Neural progenitor cell (in vitro differentiated cells): ENCODE data around the gene KSR1. TPM values are rescaled to one million over a fixed set of nuclear protein-coding genes. Genes with fewer than 3 reads are reported as not detected.

Source experiments
- DNase-seq: peaks from one replicate; pipeline ENCODE4 v3.0.0-alpha.2; 2016; ENCODE audit warnings: low spot score
- H2AFZ ChIP-seq: fragments of 200-600 bp; sonication (generic); replicated peaks from 2 replicates; pipeline ENCODE4 v1.6.1; 2016; ENCODE audit warnings: antibody characterized with exemption
- H3F3A ChIP-seq: fragments of 200-600 bp; sonication (generic); 2 replicates; pipeline ENCODE4 v1.6.1; 2016; ENCODE audit warnings: antibody characterized with exemption, low read depth
- H3K27ac ChIP-seq: fragments of 200-600 bp; sonication (generic); 2 replicates; pipeline ENCODE4 v1.5.1; 2016; ENCODE audit warnings: mild to moderate bottlenecking
- H3K27me3 ChIP-seq: fragments of 200-600 bp; sonication (generic); 2 replicates; pipeline ENCODE4 v1.6.1; 2016; ENCODE audit warnings: mild to moderate bottlenecking, moderate library complexity
- H3K36me3 ChIP-seq: fragments of 200-600 bp; sonication (generic); 2 replicates; pipeline ENCODE4 v1.5.1; 2016
- H3K4me1 ChIP-seq: fragments of 200-600 bp; sonication (generic); 2 replicates; pipeline ENCODE4 v1.6.1; 2016; ENCODE audit warnings: mixed run types
- H3K4me2 ChIP-seq: fragments of 200-600 bp; sonication (generic); 2 replicates; pipeline ENCODE4 v1.6.1; 2016
- H3K4me3 ChIP-seq: fragments of 200-600 bp; sonication (generic); 2 replicates; pipeline ENCODE4 v1.5.1; 2016
- H3K79me2 ChIP-seq: fragments of 200-600 bp; sonication (generic); 2 replicates; pipeline ENCODE4 v1.6.1; 2016; ENCODE audit warnings: low read depth
- H3K9ac ChIP-seq: fragments of 200-600 bp; sonication (generic); 2 replicates; pipeline ENCODE4 v1.6.1; 2016
- H3K9me3 ChIP-seq: fragments of 200-600 bp; sonication (generic); 2 replicates; pipeline ENCODE4 v1.5.1; 2016; ENCODE audit warnings: low read depth
- H4K20me1 ChIP-seq: fragments of 200-600 bp; sonication (generic); 2 replicates; pipeline ENCODE4 v1.6.1; 2016; ENCODE audit warnings: low read depth
- H3K27ac Mint-ChIP-seq: 3 replicates; pipeline ENCODE4 v1.8.0; 2021; ENCODE audit warnings: mixed read lengths
- H3K27me3 Mint-ChIP-seq: 2 replicates; pipeline ENCODE4 v1.8.0; 2022; ENCODE audit warnings: low read depth, mild to moderate bottlenecking, inconsistent platforms, moderate library complexity, mixed read lengths; ENCODE audit not compliant: insufficient read depth
- H3K36me3 Mint-ChIP-seq: 3 replicates; pipeline ENCODE4 v1.8.0; 2021; ENCODE audit warnings: mixed read lengths
- H3K4me1 Mint-ChIP-seq: 3 replicates; pipeline ENCODE4 v1.8.0; 2021; ENCODE audit warnings: mixed read lengths
- H3K4me3 Mint-ChIP-seq: 3 replicates; pipeline ENCODE4 v1.8.0; 2021; ENCODE audit warnings: mild to moderate bottlenecking, moderate library complexity, mixed read lengths
- H3K9me3 Mint-ChIP-seq: 3 replicates; pipeline ENCODE4 v1.8.0; 2020; ENCODE audit warnings: mixed read lengths
- CTCF ChIP-seq: fragments of 200-600 bp; sonication (generic); IDR thresholded peaks from 2 replicates; pipeline ENCODE4 v1.5.1; 2017; ENCODE audit warnings: antibody characterized with exemption, mild to moderate bottlenecking
- EZH2 ChIP-seq: fragments of 200-600 bp; sonication (generic); IDR thresholded peaks from 2 replicates; pipeline ENCODE4 v1.6.1; 2017; ENCODE audit warnings: antibody characterized with exemption, mild to moderate bottlenecking, moderate library complexity
- EZH2phosphoT487 ChIP-seq: fragments of 200-600 bp; sonication (generic); IDR thresholded peaks from 2 replicates; pipeline ENCODE4 v1.6.1; 2017; ENCODE audit warnings: antibody characterized with exemption
- total RNA-seq: library from RNA; depleted of rRNA; stranded (reverse); fragments of >200 nt; gene quantifications from 2 replicates; pipeline ENCODE4 v1.2.3, GENCODE V29; 2015; ENCODE audit warnings: low replicate concordance

The KSR1 gene
- total RNA-seq, 1 donor from 2014 or later = 16.4 TPM

DNA sequence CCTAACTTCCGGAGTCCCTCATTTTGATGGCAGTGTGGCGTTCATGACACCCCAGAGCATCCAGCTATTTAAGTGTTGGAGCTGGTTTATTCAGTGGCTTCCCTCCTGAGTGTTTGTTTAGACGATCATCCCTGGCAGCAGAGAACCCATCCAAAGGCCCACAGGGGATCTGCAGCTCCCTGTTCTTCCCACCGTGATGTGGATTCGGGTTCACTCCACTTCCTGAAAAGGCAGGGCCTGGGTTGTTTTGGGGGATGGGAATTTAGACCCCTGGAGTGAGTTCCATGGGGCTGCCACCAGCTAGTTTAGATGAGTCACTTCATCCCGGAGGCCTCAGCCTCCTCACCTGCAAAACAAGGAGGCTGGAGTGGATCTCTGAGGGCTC is 2.3 kb downstream of the KSR1 start:
- Histone ChIP-seq H3K9ac (no peak overlapping the region), H3K27ac (no peak overlapping the region), H3K4me1 (peaks cover 24% of the 10 kb centered on the region), H3K27me3 (peaks cover 6% of the 10 kb centered on the region), H4K20me1 (peaks cover 44% of the 10 kb centered on the region), H3K36me3 (no peaks in the 10 kb centered on the region), H2AFZ (no peak overlapping the region), H3K9me3 (no peaks in the 10 kb centered on the region), H3K79me2 (peaks cover 66% of the 10 kb centered on the region), H3F3A (peaks cover 29% of the 10 kb centered on the region), H3K4me3 (peak overlapping the region; percentile 98), H3K4me2 (peak overlapping the region; percentile 95)
- peaks cover 3% of the 10 kb centered on the region for H3K36me3 Mint-ChIP-seq
- no peak for TF ChIP-seq EZH2
- TF ChIP-seq EZH2phosphoT487 = no peak
- no peak for TF ChIP-seq CTCF
- DNase-seq = no peak
- H3K4me3 Mint-ChIP-seq = peak overlapping the region; percentile 98
- peaks cover 43% of the 10 kb centered on the region for H3K4me1 Mint-ChIP-seq
- peak overlapping the region; percentile 57 for H3K27ac Mint-ChIP-seq
- no peaks in the 10 kb centered on the region for H3K9me3 Mint-ChIP-seq
- H3K27me3 Mint-ChIP-seq = peaks cover 6% of the 10 kb centered on the region

GRCh38 chr17:27459433-27459832 is 3.2 kb downstream of the KSR1 start:
- Mint-ChIP-seq H3K4me3 (no peak overlapping the region), H3K27ac (no peak overlapping the region), H3K4me1 (peaks cover 43% of the 10 kb centered on the region), H3K27me3 (peaks cover 5% of the 10 kb centered on the region), H3K36me3 (peaks cover 3% of the 10 kb centered on the region), H3K9me3 (no peaks in the 10 kb centered on the region)
- no peak overlapping the region for H3K4me2 ChIP-seq
- H3K4me3 ChIP-seq = no peak overlapping the region
- no peak for DNase-seq
- no peaks in the 10 kb centered on the region for H3K36me3 ChIP-seq
- H3K79me2 ChIP-seq = peaks cover 75% of the 10 kb centered on the region
- peaks cover 6% of the 10 kb centered on the region for H3K27me3 ChIP-seq
- H3K4me1 ChIP-seq = peaks cover 24% of the 10 kb centered on the region
- H3K27ac ChIP-seq = no peak overlapping the region
- H3F3A ChIP-seq = peaks cover 29% of the 10 kb centered on the region
- H2AFZ ChIP-seq = no peak overlapping the region
- TF ChIP-seq CTCF (no peak), EZH2 (no peak), EZH2phosphoT487 (no peak)
- no peak overlapping the region for H3K9ac ChIP-seq
- peaks cover 49% of the 10 kb centered on the region for H4K20me1 ChIP-seq
- H3K9me3 ChIP-seq = no peaks in the 10 kb centered on the region

GRCh38 chr17:27460196-27460725 is 4.0 kb downstream of the KSR1 start:
- Mint-ChIP-seq H3K4me1 (peaks cover 41% of the 10 kb centered on the region), H3K27me3 (peaks cover 3% of the 10 kb centered on the region), H3K27ac (no peak overlapping the region), H3K4me3 (no peak overlapping the region), H3K9me3 (no peaks in the 10 kb centered on the region), H3K36me3 (peaks cover 3% of the 10 kb centered on the region)
- no peaks in the 10 kb centered on the region for H3K9me3 ChIP-seq
- H3K4me1 ChIP-seq = peaks cover 24% of the 10 kb centered on the region
- no peaks in the 10 kb centered on the region for H3K36me3 ChIP-seq
- H3K79me2 ChIP-seq = peaks cover 82% of the 10 kb centered on the region
- H3K27ac ChIP-seq = no peak overlapping the region
- no peak for DNase-seq
- peaks cover 26% of the 10 kb centered on the region for H3F3A ChIP-seq
- H4K20me1 ChIP-seq = peaks cover 49% of the 10 kb centered on the region
- H3K9ac ChIP-seq = no peak overlapping the region
- H3K4me2 ChIP-seq = no peak overlapping the region
- peaks cover under 1% of the 10 kb centered on the region for H3K27me3 ChIP-seq
- H2AFZ ChIP-seq = no peak overlapping the region
- TF ChIP-seq CTCF = no peak
- no peak for TF ChIP-seq EZH2
- no peak for TF ChIP-seq EZH2phosphoT487
- H3K4me3 ChIP-seq = no peak overlapping the region
